Stimulated activated CD4-positive, alpha-beta T cell treated with anti-CD3 and anti-CD28 coated beads, Interleukin-4, amount 100 ng/mL, for 24 hours (primary cell): ENCODE data around the gene ALDH3B2.
"Not testable (repeated sequence)": the region's sequence is repeated elsewhere in the genome, so short reads cannot be mapped to it uniquely, and the experiment has no call there.

Experiments
- DNase-seq: peaks from one replicate; pipeline ENCODE4 v3.0.0-alpha.2; 2020

The ALDH3B2 gene

GRCh38 chr11:67674442-67674871 lies at the start of gene ALDH3B2:
ALDH3B2 (minus strand) TSS chr11:67674623; CDS start chr11:67666935, 7,688 bp downstream.
- no peak for DNase-seq

- DNase-seq = not testable (repeated sequence)
Measured at GRCh38 chr11:67723036-67723435, 48.6 kb upstream of the ALDH3B2 start.

GRCh38 chr11:67716226-67716625 lies 41.8 kb upstream of the ALDH3B2 start:
- DNase-seq = not testable (repeated sequence)

GRCh38 chr11:67715801-67716200 lies 41.4 kb upstream of the ALDH3B2 start:
- not testable (repeated sequence) for DNase-seq

- DNase-seq = peak; percentile 56
Measured at GRCh38 chr11:67713892-67714509, 39.6 kb upstream of the ALDH3B2 start.

GRCh38 chr11:67711676-67712075 lies 37.3 kb upstream of the ALDH3B2 start:
- not testable (repeated sequence) for DNase-seq

- DNase-seq = not testable (repeated sequence)
Measured at GRCh38 chr11:67711212-67711611, 36.8 kb upstream of the ALDH3B2 start.

GRCh38 chr11:67709806-67710205 lies 35.4 kb upstream of the ALDH3B2 start:
- DNase-seq = not testable (repeated sequence)

- no peak for DNase-seq
Measured at GRCh38 chr11:67705264-67705663, 30.8 kb upstream of the ALDH3B2 start.

GRCh38 chr11:67704524-67704923 lies 30.1 kb upstream of the ALDH3B2 start:
- no peak for DNase-seq

- not testable (repeated sequence) for DNase-seq
Measured at GRCh38 chr11:67703709-67704108, 29.3 kb upstream of the ALDH3B2 start.

GRCh38 chr11:67700548-67701262 lies 26.3 kb upstream of the ALDH3B2 start:
- DNase-seq = no peak

- no peak for DNase-seq
Measured at GRCh38 chr11:67700141-67700540, 25.7 kb upstream of the ALDH3B2 start.

GRCh38 chr11:67699521-67699920 lies 25.1 kb upstream of the ALDH3B2 start:
- DNase-seq = no peak

GRCh38 chr11:67698247-67698646 lies 23.8 kb upstream of the ALDH3B2 start:
- peak; percentile 7 for DNase-seq

- DNase-seq = no peak
Measured at GRCh38 chr11:67697846-67698245, 23.4 kb upstream of the ALDH3B2 start.

GRCh38 chr11:67696998-67697397 lies 22.6 kb upstream of the ALDH3B2 start:
- DNase-seq = no peak

- no peak for DNase-seq
Measured at GRCh38 chr11:67695606-67696005, 21.2 kb upstream of the ALDH3B2 start.

- no peak for DNase-seq
Measured at GRCh38 chr11:67694875-67695555, 20.6 kb upstream of the ALDH3B2 start.

- DNase-seq = no peak
Measured at GRCh38 chr11:67691149-67691548, 16.7 kb upstream of the ALDH3B2 start.

GRCh38 chr11:67689178-67689577 lies 14.8 kb upstream of the ALDH3B2 start:
- no peak for DNase-seq

- DNase-seq = no peak
Measured at GRCh38 chr11:67687986-67688385, 13.6 kb upstream of the ALDH3B2 start.

GRCh38 chr11:67685641-67686332 lies 11.4 kb upstream of the ALDH3B2 start:
- not testable (repeated sequence) for DNase-seq
